Peyer's patch (tissue), 4 donors: ENCODE results near the gene CDH4.

Experiments
- CTCF ChIP-seq, 6 experiments: fragments of 450-650 bp in 4 of 6; fragments of 200-600 bp in 2 of 6; sonication (generic) in 1 of 6; IDR thresholded peaks; one replicate each; pipeline ENCODE4 v1.5.1; 2017 to 2019; ENCODE audit warnings: antibody characterized with exemption in 6 of 6, mild to moderate bottlenecking in 3 of 6, moderate library complexity in 1 of 6
- POLR2A ChIP-seq, 2 donors: fragments of 450-650 bp; IDR thresholded peaks; one replicate each; pipeline ENCODE4 v1.5.1; 2017; ENCODE audit warnings: antibody characterized with exemption in 2 of 2, mild to moderate bottlenecking in 2 of 2, moderate library complexity in 2 of 2

GRCh38 chr20:61475729-61476128, 223.7 kb downstream of the CDH4 start:
- no peak for TF ChIP-seq CTCF (IDR thresholded peaks at IDR 0.05)
- TF ChIP-seq POLR2A (IDR thresholded peaks at IDR 0.05), result no peak
